Hepatocyte (in vitro differentiated cells): ENCODE measurements around the gene SLC2A13. TPM values are rescaled to one million over a fixed set of nuclear protein-coding genes. Genes with fewer than 3 reads are reported as not detected.
"Not testable (repeated sequence)": the region's sequence is repeated elsewhere in the genome, so short reads cannot be mapped to it uniquely, and the experiment has no call there.

ENCODE experiments used
- DNase-seq: peaks from one replicate; pipeline ENCODE4 v3.0.0-alpha.2; 2016; ENCODE audit warnings: low spot score
- H2AFZ ChIP-seq: fragments of 200-600 bp; sonication (generic); 2 replicates; pipeline ENCODE4 v1.6.0; 2016; ENCODE audit warnings: antibody characterized with exemption, mild to moderate bottlenecking
- H3K27ac ChIP-seq: fragments of 200-600 bp; sonication (generic); 2 replicates; pipeline ENCODE4 v1.5.1; 2016; ENCODE audit warnings: mild to moderate bottlenecking
- H3K27me3 ChIP-seq: fragments of 200-600 bp; sonication (generic); 2 replicates; pipeline ENCODE4 v1.6.1; 2016
- H3K36me3 ChIP-seq: fragments of 200-600 bp; sonication (generic); replicated peaks from 2 replicates; pipeline ENCODE4 v1.5.1; 2016; ENCODE audit warnings: low read depth; ENCODE audit not compliant: insufficient read depth
- H3K4me1 ChIP-seq: fragments of 200-600 bp; sonication (generic); 2 replicates; pipeline ENCODE4 v1.5.1; 2016; ENCODE audit warnings: mild to moderate bottlenecking, moderate library complexity; ENCODE audit not compliant: insufficient read depth
- H3K4me2 ChIP-seq: fragments of 200-600 bp; sonication (generic); 2 replicates; pipeline ENCODE4 v1.6.0; 2016
- H3K4me3 ChIP-seq: fragments of 200-600 bp; sonication (generic); 2 replicates; pipeline ENCODE4 v1.5.1; 2016; ENCODE audit warnings: mild to moderate bottlenecking
- H3K79me2 ChIP-seq: fragments of 200-600 bp; sonication (generic); 2 replicates; pipeline ENCODE4 v1.6.0; 2017; ENCODE audit warnings: mild to moderate bottlenecking
- H3K9me2 ChIP-seq: fragments of 200-600 bp; sonication (generic); replicated peaks from 2 replicates; pipeline ENCODE4 v1.6.0; 2017; ENCODE audit warnings: mild to moderate bottlenecking; ENCODE audit not compliant: insufficient read depth
- H3K9me3 ChIP-seq: fragments of 200-600 bp; sonication (generic); 2 replicates; pipeline ENCODE4 v1.5.1; 2016; ENCODE audit warnings: low read depth, mild to moderate bottlenecking
- H4K20me1 ChIP-seq: fragments of 200-600 bp; sonication (generic); 2 replicates; pipeline ENCODE4 v1.6.0; 2016; ENCODE audit warnings: mild to moderate bottlenecking; ENCODE audit not compliant: insufficient read depth, poor library complexity, severe bottlenecking
- EZH2 ChIP-seq: fragments of 200-600 bp; sonication (generic); IDR thresholded peaks from 2 replicates; pipeline ENCODE4 v1.6.1; 2016; ENCODE audit warnings: antibody characterized with exemption, mild to moderate bottlenecking, borderline replicate concordance
- EZH2phosphoT487 ChIP-seq: fragments of 200-600 bp; sonication (generic); IDR thresholded peaks from one replicate; pipeline ENCODE4 v1.6.1; 2018; ENCODE audit warnings: antibody characterized with exemption, mild to moderate bottlenecking, low read depth, moderate library complexity; ENCODE audit not compliant: unreplicated experiment, severe bottlenecking
- WGBS: methylation state at CpG from one replicate; pipeline ENCODE4 v1.1.6; 2016; ENCODE audit warnings: low lambda C conversion rate; ENCODE audit errors: missing lambda C conversion rate; 5-methylcytosine and 5-hydroxymethylcytosine counted together
- polyA plus RNA-seq: library from polyadenylated mRNA; unstranded; fragments of >200 nt; fragmentation: Nextera tagmentation; extraction: Ambion mirVana; gene quantifications from 2 replicates; pipeline ENCODE4 v1.2.1, GENCODE V29; 2016
- total RNA-seq: library from RNA; depleted of rRNA; stranded (reverse); fragments of >200 nt; gene quantifications from 2 replicates; pipeline ENCODE4 v1.2.3, GENCODE V29; 2014
- TF ChIP-seq, protein P1 (sequence below): fragments of 200-600 bp; sonication (generic); IDR thresholded peaks from 2 replicates; pipeline ENCODE4 v1.5.1; 2016; ENCODE audit warnings: antibody characterized with exemption, mild to moderate bottlenecking; ENCODE audit not compliant: poor library complexity

Gene SLC2A13
- total and polyA plus RNA-seq, 2 experiments from 2014 or later = 12.1 to 21.1 TPM

DNA sequence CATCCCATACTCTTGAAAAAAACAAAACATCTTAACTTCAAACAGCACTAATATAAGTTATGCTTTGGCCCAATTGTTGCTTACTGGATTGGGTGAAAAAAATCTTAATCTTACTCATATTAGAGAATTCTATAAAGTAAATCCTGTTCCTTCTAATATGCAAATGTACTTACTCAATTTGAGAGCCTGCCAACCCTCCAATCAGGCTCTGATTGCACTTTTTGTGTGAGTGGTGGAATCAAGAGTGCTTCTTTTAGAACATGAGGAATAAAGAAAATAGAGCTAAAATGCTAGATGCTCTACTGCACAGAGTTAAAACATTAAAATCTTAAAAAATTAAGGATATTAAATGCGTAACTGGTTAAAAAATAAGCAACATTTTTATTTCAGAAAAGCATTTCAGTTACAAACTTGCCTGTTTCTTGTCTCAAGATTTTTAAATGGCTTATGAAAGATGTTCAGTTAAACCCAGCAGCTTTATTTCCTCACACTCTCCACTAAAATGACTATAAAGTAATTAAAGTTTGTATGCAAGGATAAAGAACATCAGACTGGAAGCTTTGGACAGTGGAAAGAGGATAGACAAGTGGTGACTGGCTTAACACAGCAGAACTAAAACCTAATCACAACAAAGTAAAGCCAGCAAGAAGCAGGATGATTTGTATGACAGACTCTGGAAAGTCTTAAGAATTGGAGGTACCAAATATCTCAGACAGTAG, 177.5 kb downstream of the SLC2A13 start:
- H3K4me1 ChIP-seq = no peaks in the 10 kb centered on the region
- H3K9me3 ChIP-seq = no peaks in the 10 kb centered on the region
- no peak overlapping the region for H3K4me3 ChIP-seq
- H3K4me2 ChIP-seq = no peak overlapping the region
- no peak for DNase-seq
- no peaks in the 10 kb centered on the region for H3K36me3 ChIP-seq
- no peaks in the 10 kb centered on the region for H4K20me1 ChIP-seq
- no peaks in the 10 kb centered on the region for H3K9me2 ChIP-seq
- no peak overlapping the region for H3K27ac ChIP-seq
- TF ChIP-seq EZH2 (no peak), EZH2phosphoT487 (no peak)
- TF ChIP-seq, protein P1, sequence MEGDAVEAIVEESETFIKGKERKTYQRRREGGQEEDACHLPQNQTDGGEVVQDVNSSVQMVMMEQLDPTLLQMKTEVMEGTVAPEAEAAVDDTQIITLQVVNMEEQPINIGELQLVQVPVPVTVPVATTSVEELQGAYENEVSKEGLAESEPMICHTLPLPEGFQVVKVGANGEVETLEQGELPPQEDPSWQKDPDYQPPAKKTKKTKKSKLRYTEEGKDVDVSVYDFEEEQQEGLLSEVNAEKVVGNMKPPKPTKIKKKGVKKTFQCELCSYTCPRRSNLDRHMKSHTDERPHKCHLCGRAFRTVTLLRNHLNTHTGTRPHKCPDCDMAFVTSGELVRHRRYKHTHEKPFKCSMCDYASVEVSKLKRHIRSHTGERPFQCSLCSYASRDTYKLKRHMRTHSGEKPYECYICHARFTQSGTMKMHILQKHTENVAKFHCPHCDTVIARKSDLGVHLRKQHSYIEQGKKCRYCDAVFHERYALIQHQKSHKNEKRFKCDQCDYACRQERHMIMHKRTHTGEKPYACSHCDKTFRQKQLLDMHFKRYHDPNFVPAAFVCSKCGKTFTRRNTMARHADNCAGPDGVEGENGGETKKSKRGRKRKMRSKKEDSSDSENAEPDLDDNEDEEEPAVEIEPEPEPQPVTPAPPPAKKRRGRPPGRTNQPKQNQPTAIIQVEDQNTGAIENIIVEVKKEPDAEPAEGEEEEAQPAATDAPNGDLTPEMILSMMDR = no peak
- no peak overlapping the region for H2AFZ ChIP-seq
- 96% methylated on average over 1 of the region's 1 CpG for WGBS
- H3K79me2 ChIP-seq = no peaks in the 10 kb centered on the region
- no peaks in the 10 kb centered on the region for H3K27me3 ChIP-seq

DNA sequence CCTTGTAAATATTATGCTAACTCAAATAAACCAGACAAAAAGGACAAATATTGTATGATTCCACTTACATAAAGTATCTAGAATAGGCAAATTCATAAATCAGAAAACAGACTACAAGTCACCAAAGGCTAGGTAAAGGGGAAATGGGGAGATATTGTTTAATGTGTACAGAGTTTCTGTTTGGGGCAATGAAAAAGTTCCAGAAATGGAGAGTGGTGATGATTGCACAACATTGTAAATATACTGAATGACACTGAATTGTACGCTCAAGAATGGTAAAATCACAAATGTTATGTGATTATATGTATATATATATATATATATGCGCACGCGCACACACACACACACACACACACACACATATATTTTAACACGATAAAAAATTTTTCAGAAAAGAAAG, 182.5 kb downstream of the SLC2A13 start:
- no peaks in the 10 kb centered on the region for H3K4me1 ChIP-seq
- H4K20me1 ChIP-seq = no peaks in the 10 kb centered on the region
- no peak for DNase-seq
- H3K79me2 ChIP-seq = no peaks in the 10 kb centered on the region
- H3K36me3 ChIP-seq = no peaks in the 10 kb centered on the region
- no peaks in the 10 kb centered on the region for H3K27me3 ChIP-seq
- H2AFZ ChIP-seq = no peak overlapping the region
- H3K27ac ChIP-seq = no peak overlapping the region
- WGBS = 77% methylated on average over 5 of the region's 5 CpGs
- no peaks in the 10 kb centered on the region for H3K9me3 ChIP-seq
- TF ChIP-seq, protein P1 = no peak
- TF ChIP-seq EZH2phosphoT487 = no peak
- TF ChIP-seq EZH2 = no peak
- H3K9me2 ChIP-seq = no peaks in the 10 kb centered on the region
- H3K4me3 ChIP-seq = no peak overlapping the region
- H3K4me2 ChIP-seq = no peak overlapping the region

DNA sequence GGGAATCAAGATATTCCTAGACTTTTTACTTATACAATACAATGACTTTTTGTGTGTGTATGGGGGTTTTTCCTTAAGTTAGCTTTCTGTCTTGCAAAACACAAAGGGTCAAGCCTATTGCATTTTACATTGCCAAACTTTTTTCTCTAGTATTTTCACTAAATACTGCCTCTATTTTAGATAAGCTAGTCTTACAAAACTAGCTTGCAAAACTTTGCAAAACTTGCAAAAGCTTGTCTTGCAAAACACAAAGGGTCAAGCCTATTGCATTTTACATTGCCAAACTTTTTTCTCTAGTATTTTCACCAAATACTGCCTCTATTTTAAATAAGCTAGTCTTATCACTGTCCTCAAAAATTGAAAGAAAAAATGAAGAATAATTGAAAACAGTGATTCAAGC, 183.3 kb downstream of the SLC2A13 start:
- not testable (repeated sequence) for H3K36me3 ChIP-seq, DNase-seq, H2AFZ ChIP-seq, H3K27me3 ChIP-seq, H3K4me1 ChIP-seq, H3K4me2 ChIP-seq, H3K9me2 ChIP-seq, H3K27ac ChIP-seq, H3K9me3 ChIP-seq, H3K79me2 ChIP-seq, H4K20me1 ChIP-seq
- peak overlapping the region; percentile 15 for H3K4me3 ChIP-seq

- Histone ChIP-seq H3K36me3 (no peaks in the 10 kb centered on the region), H2AFZ (no peak overlapping the region), H3K27me3 (no peaks in the 10 kb centered on the region), H3K9me3 (no peaks in the 10 kb centered on the region), H3K4me3 (no peak overlapping the region), H3K27ac (no peak overlapping the region), H3K4me1 (no peaks in the 10 kb centered on the region), H3K9me2 (no peaks in the 10 kb centered on the region), H3K4me2 (no peak overlapping the region), H3K79me2 (no peaks in the 10 kb centered on the region), H4K20me1 (no peaks in the 10 kb centered on the region)
- WGBS = 98% methylated on average over 4 of the region's 4 CpGs
- no peak for TF ChIP-seq EZH2phosphoT487
- TF ChIP-seq, protein P1 = no peak
- DNase-seq = no peak
These were observed 185.2 kb downstream of the SLC2A13 start for GRCh38 chr12:39920647-39921046.
